Mesenchymal stem cell (in vitro differentiated cells and primary cell): ENCODE measurements around the gene PSMC3.

Experiments used
- DNase-seq: peaks from one replicate; pipeline ENCODE4 v3.0.0-alpha.2; 2013
- H2AFZ ChIP-seq: one replicate; pipeline ENCODE4 v1.6.1; 2013; ENCODE audit warnings: low read depth, mild to moderate bottlenecking, control low read depth, inconsistent platforms, low read length, moderate library complexity
- H2AK5ac ChIP-seq: 2 replicates; pipeline ENCODE4 v1.6.1; 2013; ENCODE audit warnings: low read length, moderate library complexity, mild to moderate bottlenecking, inconsistent platforms; ENCODE audit not compliant: severe bottlenecking
- H2BK120ac ChIP-seq: one replicate; pipeline ENCODE4 v1.6.1; 2013; ENCODE audit warnings: low read depth, mild to moderate bottlenecking, inconsistent platforms, low read length, moderate library complexity
- H2BK12ac ChIP-seq, 2 experiments: one replicate each; pipeline ENCODE4 v1.6.1; 2013; ENCODE audit warnings: inconsistent platforms in 2 of 2, low read length in 2 of 2, mild to moderate bottlenecking in 2 of 2, moderate library complexity in 2 of 2, control low read depth in 1 of 2
- H2BK15ac ChIP-seq: one replicate; pipeline ENCODE4 v1.6.1; 2013; ENCODE audit warnings: mild to moderate bottlenecking, low read depth, inconsistent platforms; ENCODE audit not compliant: poor library complexity, severe bottlenecking
- H2BK5ac ChIP-seq: 2 replicates; pipeline ENCODE4 v1.6.1; 2013; ENCODE audit warnings: low read depth, mild to moderate bottlenecking, low read length, control low read depth, inconsistent platforms; ENCODE audit not compliant: poor library complexity, severe bottlenecking
- H3K14ac ChIP-seq, 2 experiments: one replicate each; pipeline ENCODE4 v1.6.1; 2013; ENCODE audit warnings: inconsistent platforms in 2 of 2, low read length in 2 of 2, control low read depth in 1 of 2, mild to moderate bottlenecking in 1 of 2, moderate library complexity in 1 of 2
- H3K18ac ChIP-seq, 2 experiments: one replicate each; pipeline ENCODE4 v1.6.1; 2013; ENCODE audit warnings: inconsistent platforms in 2 of 2, low read length in 2 of 2, control low read depth in 1 of 2, low read depth in 1 of 2, mild to moderate bottlenecking in 1 of 2
- H3K23ac ChIP-seq, 2 experiments: one replicate each; pipeline ENCODE4 v1.6.1; 2013; ENCODE audit warnings: inconsistent platforms in 2 of 2, low read length in 2 of 2, mild to moderate bottlenecking in 2 of 2, moderate library complexity in 2 of 2, control low read depth in 1 of 2
- H3K27ac ChIP-seq: 2 replicates; pipeline ENCODE4 v1.5.1; 2013; ENCODE audit warnings: mild to moderate bottlenecking, moderate library complexity, low read length, control low read depth, inconsistent platforms; ENCODE audit not compliant: poor library complexity, severe bottlenecking
- H3K27me3 ChIP-seq, 2 experiments: 2 replicates each; pipeline versions ENCODE4 v1.6.1 to v1.7.0; 2013; ENCODE audit warnings: low read length in 2 of 2, mild to moderate bottlenecking in 2 of 2, moderate library complexity in 2 of 2, control low read depth in 1 of 2, inconsistent platforms in 1 of 2; ENCODE audit not compliant: control insufficient read depth in 1 of 2, insufficient read depth in 1 of 2
- H3K36me3 ChIP-seq, 2 experiments: 2 replicates each; pipeline versions ENCODE4 v1.6.1 to v1.7.0; 2013; ENCODE audit warnings: low read length in 2 of 2, control low read depth in 1 of 2, inconsistent platforms in 1 of 2, low read depth in 1 of 2, mild to moderate bottlenecking in 1 of 2; ENCODE audit not compliant: insufficient read depth in 2 of 2, control insufficient read depth in 1 of 2
- H3K4ac ChIP-seq, 2 experiments: one replicate each; pipeline ENCODE4 v1.6.1; 2013; ENCODE audit warnings: inconsistent platforms in 2 of 2, low read length in 2 of 2, mild to moderate bottlenecking in 2 of 2, moderate library complexity in 2 of 2, control low read depth in 1 of 2, low read depth in 1 of 2
- H3K4me1 ChIP-seq: 2 replicates; pipeline ENCODE4 v1.6.1; 2013; ENCODE audit warnings: low read depth, low read length, control low read depth; ENCODE audit not compliant: control insufficient read depth, insufficient read depth
- H3K4me2 ChIP-seq: 2 replicates; pipeline ENCODE4 v1.6.1; 2013; ENCODE audit warnings: low read length, mild to moderate bottlenecking, inconsistent platforms; ENCODE audit not compliant: poor library complexity, severe bottlenecking
- H3K4me3 ChIP-seq, 2 experiments: 2 replicates each; pipeline versions ENCODE4 v1.5.1 to v1.7.0; 2013; ENCODE audit warnings: low read length in 2 of 2, mild to moderate bottlenecking in 2 of 2, control low read depth in 1 of 2, low read depth in 1 of 2; ENCODE audit not compliant: insufficient read depth in 1 of 2
- H3K79me1 ChIP-seq: replicated peaks from 2 replicates; pipeline ENCODE4 v1.6.1; 2013; ENCODE audit warnings: mild to moderate bottlenecking, control low read depth, low read length, inconsistent platforms; ENCODE audit not compliant: poor library complexity, severe bottlenecking
- H3K9ac ChIP-seq: 2 replicates; pipeline ENCODE4 v1.7.0; 2013; ENCODE audit warnings: mild to moderate bottlenecking, low read length, moderate library complexity
- H3K9me3 ChIP-seq: 2 replicates; pipeline ENCODE4 v1.7.0; 2013; ENCODE audit warnings: mild to moderate bottlenecking, low read length; ENCODE audit not compliant: control insufficient read depth
- H4K8ac ChIP-seq: one replicate; pipeline ENCODE4 v1.6.1; 2013; ENCODE audit warnings: inconsistent platforms, mild to moderate bottlenecking, low read length, moderate library complexity
- H4K91ac ChIP-seq: one replicate; pipeline ENCODE4 v1.6.1; 2013; ENCODE audit warnings: mild to moderate bottlenecking, low read length, inconsistent platforms
- WGBS: methylation state at CpG from one replicate; pipeline ENCODE4 v1.1.7; 2013; ENCODE audit warnings: mixed read lengths; 5-methylcytosine and 5-hydroxymethylcytosine counted together

PSMC3 gene

DNA sequence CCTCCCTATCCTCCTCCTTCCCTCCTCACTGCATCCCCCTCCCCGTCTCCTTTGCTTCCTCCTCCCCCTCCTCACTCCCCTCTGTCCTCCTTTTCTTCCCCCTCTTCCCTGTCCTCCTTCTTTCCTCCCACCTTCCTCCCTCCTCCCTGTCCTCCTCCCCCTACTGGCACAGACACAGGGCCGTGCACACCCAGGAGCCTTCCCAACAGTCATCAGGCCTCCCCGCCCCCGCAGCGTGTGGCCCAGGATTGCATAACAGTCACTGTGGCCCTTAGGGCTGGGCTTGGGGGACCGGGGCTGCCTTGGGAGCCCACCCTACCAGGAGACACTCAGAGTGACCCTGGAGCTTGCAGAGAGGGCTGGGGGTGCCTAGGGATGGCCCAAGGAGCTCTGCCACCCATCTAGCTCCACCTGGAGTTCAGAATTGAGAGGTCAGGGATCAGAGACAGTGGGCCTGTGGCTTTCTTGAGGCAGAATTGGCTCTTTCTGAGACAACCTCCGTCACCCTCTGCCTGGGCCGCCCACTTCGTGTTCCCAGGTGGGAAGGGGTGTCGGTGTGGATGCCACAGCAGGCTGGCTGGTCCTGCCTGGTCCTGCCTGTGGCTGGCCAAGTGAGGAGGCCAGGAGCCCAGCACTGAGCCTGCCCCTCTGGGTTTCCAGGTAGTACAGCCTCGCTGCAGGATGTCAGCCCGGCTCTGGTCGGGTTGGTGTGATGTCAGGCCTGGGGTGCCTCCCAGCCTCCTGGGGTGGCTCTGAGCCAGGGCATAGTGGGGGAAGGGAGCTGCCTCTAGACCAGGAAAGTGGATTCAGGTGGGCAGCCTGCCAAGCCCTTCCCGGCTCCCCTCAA lies 49.5 kb downstream of the PSMC3 start:
- Histone ChIP-seq H3K9ac (no peak overlapping the region), H2AFZ (no peak overlapping the region), H3K4ac (no peak overlapping the region), H2AK5ac (no peak overlapping the region), H3K36me3 (no peaks in the 10 kb centered on the region), H3K79me1 (no peaks in the 10 kb centered on the region), H4K8ac (no peak overlapping the region), H3K14ac (no peak overlapping the region), H3K4me2 (no peak overlapping the region), H2BK120ac (no peak overlapping the region), H3K27ac (no peak overlapping the region), H3K9me3 (no peaks in the 10 kb centered on the region), H3K27me3 (peaks cover 0 to 7% of the 10 kb centered on the region in 2 experiments), H4K91ac (no peak overlapping the region), H3K23ac (no peak overlapping the region), H3K4me3 (no peak overlapping the region), H3K4me1 (peaks cover 23% of the 10 kb centered on the region), H2BK12ac (no peak overlapping the region), H2BK5ac (no peak overlapping the region), H2BK15ac (no peak overlapping the region), H3K18ac (no peak overlapping the region)
- WGBS = 76% methylated on average over 12 of the region's 14 CpGs
- DNase-seq = no peak

DNA sequence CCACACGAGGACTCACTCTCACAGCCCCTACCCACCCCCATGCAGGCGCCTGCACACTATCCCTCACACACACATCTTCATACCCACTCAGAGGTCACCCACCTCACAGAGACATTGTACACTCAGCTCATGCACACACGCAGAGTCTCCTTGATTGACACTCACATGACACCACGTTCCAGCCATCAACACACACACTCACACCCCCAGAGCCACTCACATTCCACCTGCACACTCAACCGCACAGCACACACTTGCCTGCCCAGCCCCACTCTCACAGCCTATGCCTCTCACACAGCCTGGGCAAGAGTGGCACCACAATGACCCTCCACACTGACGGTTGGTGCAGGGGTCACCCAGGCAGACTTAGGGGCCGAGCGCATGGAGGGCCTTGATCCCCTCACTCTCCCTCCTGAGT lies 50.1 kb downstream of the PSMC3 start:
- no peak overlapping the region for H2BK12ac ChIP-seq
- H4K91ac ChIP-seq = no peak overlapping the region
- H3K79me1 ChIP-seq = no peaks in the 10 kb centered on the region
- no peak overlapping the region for H3K14ac ChIP-seq
- no peak overlapping the region for H4K8ac ChIP-seq
- no peak overlapping the region for H3K27ac ChIP-seq
- DNase-seq = no peak
- no peak overlapping the region for H2BK5ac ChIP-seq
- H3K36me3 ChIP-seq = no peaks in the 10 kb centered on the region
- no peak overlapping the region for H3K18ac ChIP-seq
- no peak overlapping the region for H3K23ac ChIP-seq
- H3K27me3 ChIP-seq = peaks cover 0 to 7% of the 10 kb centered on the region in 2 experiments
- H3K4me2 ChIP-seq = no peak overlapping the region
- H3K4me3 ChIP-seq = no peak overlapping the region
- H2AFZ ChIP-seq = no peak overlapping the region
- H3K4ac ChIP-seq = no peak overlapping the region
- WGBS = 87% methylated on average over 8 of the region's 8 CpGs
- H2BK15ac ChIP-seq = no peak overlapping the region
- H3K9ac ChIP-seq = no peak overlapping the region
- H3K4me1 ChIP-seq = peaks cover 23% of the 10 kb centered on the region
- no peak overlapping the region for H2AK5ac ChIP-seq
- no peaks in the 10 kb centered on the region for H3K9me3 ChIP-seq
- H2BK120ac ChIP-seq = no peak overlapping the region

DNA sequence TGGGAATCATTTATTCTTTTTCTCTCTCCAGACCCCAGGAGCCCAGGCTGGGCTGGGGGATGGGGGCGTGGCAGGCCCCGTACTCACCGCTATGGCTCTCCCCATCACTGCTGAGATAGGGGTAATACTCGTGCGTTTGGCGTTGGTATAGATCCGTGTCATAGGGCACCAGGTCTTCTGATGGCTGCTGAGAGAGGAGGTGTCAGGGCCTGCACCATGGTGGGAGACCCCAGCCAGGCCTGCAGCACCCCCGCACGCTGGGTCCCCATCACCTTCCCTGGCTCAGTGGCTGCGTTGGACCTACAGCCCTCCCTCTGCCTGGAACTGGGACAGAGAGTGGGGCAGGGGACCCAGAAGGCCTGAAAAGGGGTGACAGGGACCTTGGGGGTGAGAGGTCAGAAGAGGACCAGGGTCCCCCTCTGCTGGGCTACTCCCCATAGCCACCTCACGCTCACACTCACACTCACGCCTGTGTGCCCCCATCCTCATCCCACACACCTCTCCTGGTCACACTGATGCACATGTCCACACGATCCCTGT lies 50.6 kb downstream of the PSMC3 start:
- no peak overlapping the region for H2AK5ac ChIP-seq
- DNase-seq = no peak
- 86% methylated on average over 13 of the region's 13 CpGs for WGBS
- no peaks in the 10 kb centered on the region for H3K36me3 ChIP-seq
- H3K27ac ChIP-seq = no peak overlapping the region
- no peaks in the 10 kb centered on the region for H3K79me1 ChIP-seq
- no peak overlapping the region for H3K9ac ChIP-seq
- H2BK12ac ChIP-seq = no peak overlapping the region
- peaks cover 0 to 7% of the 10 kb centered on the region in 2 experiments for H3K27me3 ChIP-seq
- no peak overlapping the region for H2BK15ac ChIP-seq
- H4K8ac ChIP-seq = no peak overlapping the region
- no peak overlapping the region for H3K18ac ChIP-seq
- H3K23ac ChIP-seq = no peak overlapping the region
- H2BK5ac ChIP-seq = no peak overlapping the region
- H3K4me2 ChIP-seq = no peak overlapping the region
- no peaks in the 10 kb centered on the region for H3K9me3 ChIP-seq
- H2AFZ ChIP-seq = no peak overlapping the region
- peaks cover 23% of the 10 kb centered on the region for H3K4me1 ChIP-seq
- H3K14ac ChIP-seq = no peak overlapping the region
- no peak overlapping the region for H3K4me3 ChIP-seq
- H3K4ac ChIP-seq = no peak overlapping the region
- peak overlapping the region; percentile 55 for H4K91ac ChIP-seq
- H2BK120ac ChIP-seq = no peak overlapping the region

DNA sequence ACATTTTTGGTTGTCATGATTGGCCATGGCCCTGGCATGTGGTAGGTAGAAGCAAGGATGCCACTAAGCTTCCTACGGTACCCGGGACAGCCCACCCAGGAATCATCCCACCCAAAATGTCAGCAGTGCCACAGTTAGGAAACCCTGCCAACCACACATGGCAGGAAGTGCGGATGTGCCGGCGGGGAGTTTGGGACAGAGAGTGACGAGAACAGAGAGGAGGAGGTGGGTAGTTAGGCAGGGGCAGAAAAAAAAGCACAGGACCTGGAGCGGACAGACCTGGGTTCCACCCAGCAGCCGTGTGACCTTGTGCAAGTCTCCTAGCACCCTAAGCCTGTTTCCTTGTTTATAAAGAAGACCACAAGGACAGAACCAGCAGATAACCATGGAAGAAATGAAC lies 51.2 kb downstream of the PSMC3 start:
- H3K27ac ChIP-seq = no peak overlapping the region
- DNase-seq = no peak
- H3K4ac ChIP-seq = no peak overlapping the region
- no peak overlapping the region for H2AFZ ChIP-seq
- H2BK120ac ChIP-seq = no peak overlapping the region
- no peak overlapping the region for H3K14ac ChIP-seq
- no peak overlapping the region for H4K8ac ChIP-seq
- H3K27me3 ChIP-seq = peaks cover 0 to 7% of the 10 kb centered on the region in 2 experiments
- H3K36me3 ChIP-seq = no peaks in the 10 kb centered on the region
- no peak overlapping the region for H2AK5ac ChIP-seq
- H3K9me3 ChIP-seq = no peaks in the 10 kb centered on the region
- no peak overlapping the region for H2BK15ac ChIP-seq
- 89% methylated on average over 8 of the region's 8 CpGs for WGBS
- H3K4me3 ChIP-seq = no peak overlapping the region
- no peak overlapping the region for H2BK12ac ChIP-seq
- H3K18ac ChIP-seq = no peak overlapping the region
- H3K4me1 ChIP-seq = peaks cover 23% of the 10 kb centered on the region
- no peak overlapping the region for H3K4me2 ChIP-seq
- no peak overlapping the region for H3K9ac ChIP-seq
- H3K23ac ChIP-seq = no peak overlapping the region
- H4K91ac ChIP-seq = no peak overlapping the region
- no peak overlapping the region for H2BK5ac ChIP-seq
- H3K79me1 ChIP-seq = no peaks in the 10 kb centered on the region
